HG03439 (cell line): ENCODE data around the gene EID1.

Source experiments
- ATAC-seq: cut with Tn5 transposase; IDR thresholded peaks from one replicate; pipeline ENCODE4 v1.9.1; 2021; ENCODE audit warnings: mild to moderate bottlenecking, moderate library complexity; ENCODE audit not compliant: unreplicated experiment

Gene EID1

DNA sequence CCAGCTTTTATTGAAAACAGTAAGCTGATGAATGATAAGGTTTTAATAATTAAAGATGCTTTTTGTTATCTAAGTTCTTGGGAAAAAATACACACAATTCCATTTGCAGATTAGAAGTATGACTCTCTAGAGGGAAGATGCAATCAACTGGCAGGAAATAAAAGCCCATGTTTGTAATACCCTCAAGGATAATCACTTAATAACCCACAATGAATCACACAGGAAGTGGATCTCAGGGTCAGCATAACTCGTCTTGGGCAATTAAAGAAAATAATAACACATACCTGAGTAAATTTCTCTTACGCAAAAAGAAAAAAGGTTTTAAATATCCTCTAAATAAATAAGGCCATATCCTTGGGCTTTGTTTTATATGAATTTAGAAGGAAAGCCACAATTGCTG lies 9.4 kb upstream of the EID1 start:
- no peak for ATAC-seq

DNA sequence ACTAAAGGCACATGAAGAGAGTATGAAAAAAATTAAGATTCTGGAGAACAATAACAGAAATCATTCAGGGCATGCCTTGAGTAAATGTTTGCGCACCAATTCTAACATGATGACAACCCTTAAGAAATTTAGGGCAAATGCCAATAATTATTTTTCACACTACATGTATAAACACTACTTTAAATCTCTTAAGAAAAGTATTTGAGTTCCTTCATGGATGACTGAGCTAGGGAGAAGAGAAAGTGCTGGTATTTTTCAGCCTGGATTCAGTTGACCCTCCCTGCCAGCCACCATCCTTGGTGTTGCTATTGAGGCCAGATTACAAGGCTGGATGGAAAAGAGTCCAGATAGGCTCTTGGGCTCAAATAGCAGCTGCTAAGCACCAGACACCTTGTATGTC lies 8.0 kb upstream of the EID1 start:
- no peak for ATAC-seq

DNA sequence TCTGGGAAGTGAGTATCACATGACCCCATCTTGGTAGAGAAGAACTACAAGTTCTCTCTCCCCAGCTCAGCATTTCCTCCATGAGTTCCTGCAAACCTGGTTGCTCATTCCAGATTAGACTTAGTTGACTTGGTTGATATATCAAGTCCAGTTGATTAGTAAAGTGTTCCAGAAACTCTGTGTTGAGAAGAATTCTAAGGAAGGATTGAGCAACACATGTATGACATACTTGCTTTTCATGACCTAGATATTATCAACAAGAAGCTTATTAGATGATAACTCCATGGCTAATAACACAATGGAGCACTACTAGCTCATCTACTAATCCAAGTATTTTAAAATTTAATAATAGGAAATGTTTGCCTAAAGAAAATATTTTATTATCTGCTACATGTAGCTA lies 6.4 kb upstream of the EID1 start:
- ATAC-seq = no peak

DNA sequence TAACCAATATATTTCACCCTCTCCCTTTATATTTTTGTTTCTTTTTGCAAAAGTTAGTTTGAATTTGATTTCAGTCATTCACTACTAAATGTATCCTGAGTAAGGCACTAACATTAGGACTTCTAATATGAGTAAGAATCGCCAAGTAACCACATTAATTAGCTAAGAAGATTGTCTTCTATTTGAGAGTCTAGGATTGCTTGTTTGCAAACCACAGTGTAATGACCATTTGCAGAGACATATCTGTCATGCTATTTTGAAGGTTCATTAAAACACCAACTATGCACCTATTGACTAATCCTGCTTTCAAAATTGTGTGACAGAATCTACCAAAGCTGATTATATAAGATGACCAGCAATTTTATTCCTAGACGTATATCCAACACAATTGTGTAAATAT lies 5.3 kb upstream of the EID1 start:
- ATAC-seq = no peak

DNA sequence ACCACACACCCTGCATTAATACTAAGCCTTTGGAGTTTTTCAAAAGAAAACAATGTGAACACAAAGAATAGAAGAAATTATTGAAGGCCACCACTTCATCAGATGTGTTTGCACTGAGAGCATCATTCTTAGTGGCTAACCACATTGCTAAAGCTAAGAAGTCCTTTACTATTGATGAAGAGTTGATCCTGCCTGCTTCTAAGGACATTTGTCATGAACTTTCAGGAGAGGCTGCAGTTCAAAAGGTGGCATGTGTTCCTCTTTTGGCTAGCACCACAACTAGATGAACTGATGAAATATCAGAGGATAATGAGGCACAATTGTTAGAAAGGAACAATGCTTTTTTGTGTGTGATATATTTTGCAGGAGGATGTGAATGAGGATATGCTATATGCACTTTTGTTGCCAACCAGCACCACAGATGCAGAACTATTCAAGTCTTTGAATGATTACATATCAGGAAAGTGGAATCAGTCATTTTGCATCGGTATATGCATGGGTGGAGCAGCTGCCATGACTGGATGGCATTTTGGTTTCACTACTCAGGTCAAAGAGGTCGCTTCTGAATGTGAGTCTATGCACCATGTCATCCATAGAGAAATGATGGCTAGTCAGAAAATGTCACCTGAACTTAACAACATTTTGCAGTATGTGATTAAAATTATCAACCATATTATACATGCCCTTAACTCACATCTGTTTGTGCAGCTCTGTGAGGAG lies 2.5 kb upstream of the EID1 start:
- no peak for ATAC-seq

DNA sequence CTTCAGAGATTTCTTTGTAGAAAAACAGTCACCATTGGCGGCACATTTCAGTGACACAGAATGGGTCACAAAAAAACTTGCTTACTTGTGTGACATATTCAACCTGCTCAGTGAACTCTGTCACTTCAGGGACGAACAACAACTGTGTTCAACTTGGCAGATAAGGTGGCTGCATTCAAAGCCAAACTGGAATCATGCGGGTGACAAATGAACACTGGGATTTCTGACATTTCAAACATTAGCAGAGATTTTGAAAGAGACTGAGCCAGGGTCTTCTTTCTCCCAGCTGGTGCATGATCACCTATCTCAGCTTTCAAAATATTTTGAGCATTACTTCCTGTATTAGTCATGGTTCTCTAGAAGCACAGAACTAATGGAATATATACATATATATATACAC lies 1.9 kb upstream of the EID1 start:
- ATAC-seq = no peak

DNA sequence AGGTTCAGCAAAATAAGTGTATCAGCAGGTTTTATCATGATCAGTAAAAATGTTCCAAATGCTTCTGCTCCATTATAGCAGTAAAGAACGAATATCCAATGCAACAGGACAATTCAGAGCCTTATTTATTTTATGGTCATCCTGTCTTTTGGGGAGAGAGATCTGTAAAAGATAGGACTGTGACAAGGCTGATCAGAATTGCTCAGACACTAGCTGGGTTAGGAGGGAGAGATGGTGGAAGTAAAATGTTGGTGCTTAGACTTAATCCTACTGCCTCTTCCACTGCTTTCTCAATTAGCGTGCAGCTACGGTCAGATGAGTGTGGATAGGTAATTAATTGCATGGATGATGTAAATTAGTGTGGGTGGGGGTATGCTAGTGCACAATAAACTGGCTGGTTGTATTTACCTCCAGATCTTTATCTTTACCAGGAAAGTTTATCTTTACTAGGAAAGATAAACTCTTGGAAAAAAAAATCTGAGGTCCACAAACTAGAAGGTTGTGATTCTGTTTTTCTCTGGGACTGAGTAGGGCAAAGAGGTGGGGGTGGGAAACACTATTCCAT lies 2.2 kb downstream of the EID1 start:
- ATAC-seq = no peak

DNA sequence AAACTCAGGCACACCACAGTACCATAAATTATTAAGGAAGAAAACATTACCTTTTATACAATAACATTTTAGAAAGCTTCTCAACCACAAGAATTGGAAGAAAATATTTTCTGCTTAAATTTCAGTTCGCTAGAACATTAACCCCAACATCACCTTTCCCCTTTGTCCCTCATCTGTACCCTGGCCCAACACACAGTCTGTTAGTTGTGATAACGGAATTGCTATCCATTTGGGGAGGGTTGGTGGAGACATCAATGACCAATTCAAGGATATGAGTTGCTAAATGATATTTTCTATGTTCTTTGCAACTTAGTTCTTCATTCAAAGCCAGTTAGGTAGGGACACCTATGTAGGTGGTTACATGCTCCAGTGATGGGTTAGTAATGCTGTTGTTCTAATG lies 5.8 kb downstream of the EID1 start:
- no peak for ATAC-seq

DNA sequence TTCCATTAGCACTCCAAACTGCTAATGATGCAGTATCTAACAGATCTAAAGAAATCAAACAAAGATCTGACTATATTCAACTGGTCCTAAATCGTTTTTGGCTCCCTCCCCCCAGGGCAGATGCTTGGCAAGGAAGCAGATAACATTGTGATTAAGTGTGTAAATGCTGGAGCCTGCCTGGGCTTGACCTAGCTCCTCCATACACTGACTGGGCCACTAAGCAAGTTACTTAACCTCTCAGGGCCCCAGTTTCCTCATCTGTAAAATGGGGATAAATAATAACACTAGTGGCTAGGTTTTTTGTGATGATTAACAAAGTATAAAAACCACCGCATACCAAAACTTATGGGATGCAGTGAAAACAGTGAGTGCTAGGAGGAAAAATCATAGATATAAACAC lies 9.2 kb downstream of the EID1 start:
- no peak for ATAC-seq

DNA sequence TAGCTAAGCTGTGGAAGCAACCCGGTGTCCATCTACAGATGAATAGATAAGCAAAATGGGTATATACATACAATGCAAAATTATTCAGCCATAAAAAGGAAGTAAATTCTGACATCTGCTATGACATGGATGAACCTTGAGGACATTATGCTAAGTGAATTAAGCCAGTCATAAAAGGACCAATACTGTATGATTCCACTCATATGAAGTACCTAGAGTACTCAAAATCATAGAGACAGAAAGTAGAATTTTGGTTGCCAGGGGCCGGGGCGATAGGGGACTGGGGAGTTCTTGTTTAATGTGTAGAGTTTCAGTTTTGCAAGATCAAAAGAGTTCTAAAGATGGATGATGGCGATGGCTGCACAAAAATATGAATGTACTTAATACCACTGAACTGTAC lies 10.3 kb downstream of the EID1 start:
- no peak for ATAC-seq

DNA sequence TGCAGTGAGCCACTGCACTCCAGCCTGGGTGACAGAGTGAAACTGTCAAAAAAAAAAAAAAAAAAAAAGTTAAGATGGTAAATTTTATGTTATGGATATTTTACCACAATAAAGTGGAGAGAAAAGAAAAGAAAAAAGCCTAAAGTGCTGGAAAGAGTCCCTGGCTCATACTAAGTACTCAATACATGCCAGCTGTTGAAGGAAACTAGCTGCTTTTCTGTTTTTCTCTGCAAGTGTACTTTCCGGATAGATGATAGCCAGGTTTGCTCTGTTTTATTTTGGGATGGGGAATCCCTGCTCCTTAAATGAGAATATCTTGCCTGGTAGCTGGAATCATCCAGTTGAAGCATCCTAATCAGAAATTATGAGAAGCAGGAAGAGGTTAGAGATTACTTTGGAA lies 10.9 kb downstream of the EID1 start:
- no peak for ATAC-seq

DNA sequence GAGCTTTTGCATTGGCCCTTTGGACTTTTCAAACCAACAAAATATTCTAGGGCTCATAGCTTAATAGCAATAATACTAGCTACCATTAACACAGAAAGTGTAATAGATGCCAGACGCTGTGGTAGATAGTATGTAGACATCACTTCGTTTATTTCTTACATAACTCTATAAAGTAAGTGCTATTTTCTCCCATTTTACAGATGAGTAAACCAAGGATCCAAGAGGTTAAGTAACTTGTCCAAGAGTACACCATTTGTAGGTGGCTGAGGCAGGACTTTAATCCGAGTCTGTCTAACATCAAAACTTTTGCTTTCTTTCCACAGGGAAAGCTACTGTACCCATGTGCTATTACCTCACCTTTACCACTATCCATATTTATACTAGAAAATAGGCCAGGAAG lies 12.0 kb downstream of the EID1 start:
- ATAC-seq = no peak

DNA sequence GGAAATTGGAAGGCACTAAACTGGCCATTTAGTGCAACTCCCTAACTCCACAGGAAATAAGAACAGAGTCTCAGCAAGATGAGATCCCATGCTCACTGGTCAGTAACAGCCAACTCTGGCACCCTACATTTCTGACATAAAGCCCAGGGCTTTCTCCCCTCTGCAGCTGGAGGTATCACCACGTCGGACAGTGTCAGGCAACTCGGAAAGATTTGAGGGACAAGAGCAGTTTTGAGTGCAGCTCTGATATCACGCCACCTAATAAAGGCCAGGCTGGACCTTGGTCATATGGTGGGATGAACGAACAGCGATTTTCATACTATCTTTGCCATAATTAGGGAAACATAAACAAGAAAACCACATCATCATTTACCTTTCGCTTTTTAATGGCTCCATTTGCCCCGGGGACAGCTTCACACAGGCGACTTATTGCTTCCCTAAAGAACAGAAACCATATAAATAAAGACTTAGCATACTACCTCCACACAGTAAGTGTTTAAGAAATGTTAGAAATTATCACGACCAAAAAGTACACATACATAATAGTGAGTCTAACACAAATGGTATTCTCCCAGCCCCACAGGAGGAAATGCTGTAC lies 12.5 kb downstream of the EID1 start:
- ATAC-seq = no peak

DNA sequence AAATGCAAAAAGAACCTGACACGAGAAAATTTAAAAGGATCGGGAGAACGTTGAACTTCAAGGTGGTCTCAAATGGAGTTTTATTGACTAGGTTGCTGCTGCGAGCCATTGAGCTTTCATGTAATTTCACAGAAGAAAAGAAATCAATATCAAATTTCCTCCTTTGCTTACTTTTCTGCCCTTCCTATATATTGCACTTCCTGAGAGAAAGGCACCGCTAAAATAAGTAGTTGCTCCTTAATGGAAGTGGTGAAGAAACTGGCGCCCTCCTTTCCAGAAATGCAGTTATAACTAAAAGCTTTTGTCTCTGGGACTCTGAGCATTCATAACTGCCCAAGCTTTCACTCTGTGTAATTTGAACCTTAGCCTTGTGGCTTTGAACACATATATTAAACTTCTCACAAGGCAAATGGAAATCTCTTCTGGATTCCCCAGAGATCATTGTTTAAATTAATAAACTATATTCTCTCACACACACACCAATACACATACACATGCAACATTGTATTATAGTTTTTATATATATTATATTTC lies 13.4 kb downstream of the EID1 start:
- no peak for ATAC-seq

DNA sequence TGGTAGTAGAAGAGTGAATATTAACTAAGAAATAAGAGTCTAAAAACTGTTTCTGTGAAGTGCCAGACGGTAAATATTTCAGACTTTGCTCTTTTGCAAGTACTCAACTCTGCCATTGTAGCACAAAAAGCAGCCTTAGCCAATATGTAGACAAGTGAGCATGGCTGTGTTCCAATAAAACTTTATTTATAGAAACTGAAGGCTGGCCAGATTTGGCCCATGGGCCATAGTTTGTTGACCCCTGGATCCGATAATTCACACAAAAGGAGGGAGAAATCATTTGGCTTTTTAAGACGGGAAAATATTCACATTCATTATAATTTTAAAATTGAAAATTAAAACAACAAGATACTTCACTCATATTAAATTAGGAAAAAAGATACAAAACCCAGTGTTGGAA lies 15.4 kb downstream of the EID1 start:
- no peak for ATAC-seq

DNA sequence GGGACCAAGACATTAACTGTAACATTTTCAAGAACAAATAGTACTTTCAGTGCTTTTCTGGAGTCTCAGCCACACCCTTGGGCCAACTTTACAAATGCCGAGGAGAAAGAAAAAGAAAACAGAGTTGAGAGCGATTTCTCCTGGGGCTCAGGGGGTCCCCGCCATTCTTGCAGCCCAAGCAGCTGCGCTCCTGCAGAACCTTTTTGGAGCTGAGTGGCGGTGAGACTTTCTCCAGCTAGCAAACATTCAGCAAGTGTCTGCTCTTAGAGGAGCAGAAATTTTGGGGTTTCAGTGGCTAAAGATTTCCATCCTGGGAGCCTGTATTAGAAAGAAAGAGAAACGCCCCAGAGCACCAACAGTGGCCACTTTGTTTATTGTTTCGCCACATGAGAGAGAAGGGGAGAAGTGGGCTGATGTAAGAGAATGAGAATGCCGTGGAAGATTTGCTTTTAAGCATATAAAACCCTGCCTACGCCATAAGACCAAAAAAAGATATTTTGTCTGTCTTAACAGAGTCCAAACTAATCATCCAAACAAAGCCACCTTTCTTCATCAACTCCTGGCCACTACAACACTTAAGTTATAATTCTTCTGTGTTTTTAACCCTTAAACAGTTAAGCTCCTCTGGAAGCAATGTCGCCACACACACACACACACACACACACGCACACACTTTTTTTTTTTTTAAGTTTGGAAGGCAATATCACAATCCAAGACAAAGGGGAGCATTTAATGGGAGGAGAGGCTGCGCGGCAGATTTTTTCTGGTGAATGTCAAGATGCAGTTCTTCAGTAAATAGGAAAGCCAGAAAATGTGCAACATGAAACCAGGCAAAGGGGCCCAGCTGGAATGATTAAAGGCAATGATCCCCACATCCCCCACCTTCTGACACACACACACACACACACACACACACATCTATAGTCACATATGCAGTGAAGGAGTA lies 19.2 kb downstream of the EID1 start:
- no peak for ATAC-seq

DNA sequence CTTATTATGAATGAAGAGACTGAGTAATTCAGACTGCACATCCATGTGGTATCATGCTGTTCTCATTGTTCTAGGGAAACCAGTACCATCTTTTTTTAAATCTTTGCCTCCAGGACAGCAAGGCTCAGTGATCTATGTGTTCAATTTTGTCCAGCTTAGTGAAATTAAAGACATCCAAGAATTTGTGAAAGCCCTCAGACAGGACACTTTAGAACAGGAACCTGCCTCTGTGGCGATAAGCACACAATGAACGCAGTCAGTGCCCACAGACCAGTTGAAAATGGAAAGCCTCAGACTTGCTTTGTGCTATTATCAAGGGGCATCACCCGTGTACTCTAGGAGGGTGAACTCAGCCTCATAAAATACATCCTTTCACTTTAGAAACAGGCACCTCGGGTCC lies 20.1 kb downstream of the EID1 start:
- no peak for ATAC-seq

DNA sequence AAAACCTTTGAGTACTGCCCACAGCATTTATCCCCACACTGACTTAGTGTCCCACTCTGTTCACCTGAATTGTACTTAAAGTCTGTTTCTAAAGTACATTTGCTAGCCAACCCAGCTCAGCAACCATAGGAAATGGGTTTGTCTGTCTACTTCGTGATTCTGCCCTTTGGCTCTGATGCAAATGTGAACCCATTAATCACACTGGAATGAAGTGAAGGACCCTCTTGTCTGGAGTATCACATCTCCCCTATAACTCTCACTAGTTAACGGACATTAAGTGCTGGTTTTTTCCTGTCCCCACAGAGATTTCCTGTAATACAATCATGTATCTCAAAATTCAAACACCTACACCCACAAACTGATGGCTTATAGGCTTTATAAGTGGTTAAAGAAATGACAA lies 20.5 kb downstream of the EID1 start:
- no peak for ATAC-seq

DNA sequence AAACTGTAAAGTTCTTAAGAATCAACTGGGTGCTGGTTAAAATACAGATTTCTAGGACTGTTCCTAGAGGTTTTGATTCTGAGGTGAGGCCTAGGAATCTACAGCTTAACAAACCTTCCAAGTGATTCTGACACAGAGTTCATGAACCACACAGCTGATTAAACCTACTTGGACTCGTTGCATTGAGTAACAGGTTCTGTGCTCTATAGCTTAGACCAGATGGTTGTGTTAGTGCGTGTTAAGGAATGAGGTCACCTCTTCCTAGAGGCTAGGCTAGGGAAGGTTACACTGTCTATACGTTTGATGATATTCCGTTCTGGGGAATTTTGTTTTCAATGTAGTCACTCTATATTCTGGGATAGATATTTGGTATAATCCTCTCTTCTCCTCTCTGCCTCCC lies 21.9 kb downstream of the EID1 start:
- no peak for ATAC-seq

DNA sequence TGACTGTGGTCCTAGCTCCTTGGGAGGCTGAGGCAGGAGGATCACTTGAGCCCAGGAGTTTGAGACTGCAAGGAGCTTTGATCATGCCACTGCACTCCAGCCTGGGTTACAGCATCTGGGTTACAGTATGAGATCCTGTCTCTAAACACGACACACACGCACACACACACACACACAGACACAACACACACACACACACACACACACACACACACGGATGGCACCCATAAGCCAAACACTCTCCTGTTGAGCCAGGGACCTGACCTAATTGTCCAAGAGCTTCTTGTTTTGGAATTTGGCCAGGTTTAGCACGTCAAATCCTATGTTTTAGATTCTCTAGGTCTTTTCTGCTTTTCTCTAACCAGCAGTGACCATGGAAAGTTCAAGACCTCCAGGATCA lies 26.8 kb downstream of the EID1 start:
- no peak for ATAC-seq

DNA sequence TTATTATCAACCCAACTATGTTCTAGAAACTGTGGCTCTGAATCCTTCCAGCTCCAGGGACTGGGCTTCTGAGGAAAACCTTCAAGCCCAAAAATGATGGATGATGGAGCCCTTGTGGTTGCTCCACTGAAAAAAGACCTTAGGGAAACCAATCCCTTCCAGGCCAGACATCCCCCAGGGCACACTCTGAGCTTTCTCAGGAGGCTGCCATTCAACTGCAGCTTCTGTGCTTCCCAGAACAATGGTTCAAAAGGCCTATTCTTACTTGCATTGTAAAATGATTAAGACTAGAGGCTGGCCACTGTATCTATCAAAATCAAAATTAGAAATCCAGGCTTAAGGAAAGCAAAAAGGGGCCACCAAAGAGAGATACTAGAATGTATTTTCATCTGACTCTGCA lies 27.3 kb downstream of the EID1 start:
- no peak for ATAC-seq
